GM23338 (cell line): Measurements from ENCODE around the gene POFUT2. TPM values are rescaled to one million over a fixed set of nuclear protein-coding genes. Genes with fewer than 3 reads are reported as not detected.

ENCODE experiments used
- ATAC-seq: fragments of 200-7000 bp; cut with Tn5 transposase; 3 replicates; pipeline ENCODE4 v1.9.1; 2020
- DNase-seq: peaks from one replicate; pipeline ENCODE4 v3.0.0-alpha.2; 2015; ENCODE audit warnings: low spot score
- H2AFZ ChIP-seq: fragments of 200-600 bp; sonication (generic); 2 replicates; pipeline ENCODE4 v1.8.0; 2016; ENCODE audit warnings: antibody characterized with exemption, mild to moderate bottlenecking, moderate library complexity
- H3F3A ChIP-seq: fragments of 200-600 bp; sonication (generic); replicated peaks from 2 replicates; pipeline ENCODE4 v1.8.0; 2017; ENCODE audit warnings: antibody characterized with exemption, mixed run types, low read depth
- H3K27ac ChIP-seq: fragments of 200-600 bp; sonication (generic); 2 replicates; pipeline ENCODE4 v1.6.1; 2016; ENCODE audit warnings: low read depth
- H3K27me3 ChIP-seq: fragments of 200-600 bp; sonication (generic); 2 replicates; pipeline ENCODE4 v1.8.0; 2016; ENCODE audit warnings: mild to moderate bottlenecking, mixed run types, moderate library complexity; ENCODE audit not compliant: insufficient read depth
- H3K36me3 ChIP-seq: fragments of 200-600 bp; sonication (generic); 2 replicates; pipeline ENCODE4 v1.8.0; 2016; ENCODE audit warnings: mild to moderate bottlenecking; ENCODE audit not compliant: insufficient read depth
- H3K4me1 ChIP-seq: fragments of 200-600 bp; sonication (generic); 2 replicates; pipeline ENCODE4 v1.8.0; 2016; ENCODE audit warnings: mild to moderate bottlenecking, moderate library complexity; ENCODE audit not compliant: insufficient read depth
- H3K4me2 ChIP-seq: fragments of 200-600 bp; sonication (generic); 2 replicates; pipeline ENCODE4 v1.7.1; 2017; ENCODE audit warnings: mixed run types
- H3K4me3 ChIP-seq: fragments of 200-600 bp; sonication (generic); 2 replicates; pipeline ENCODE4 v1.6.1; 2016; ENCODE audit warnings: mixed run types
- H3K79me2 ChIP-seq: fragments of 200-600 bp; sonication (generic); replicated peaks from 2 replicates; pipeline ENCODE4 v1.8.0; 2017; ENCODE audit warnings: mild to moderate bottlenecking; ENCODE audit not compliant: insufficient read depth
- H3K9me2 ChIP-seq: fragments of 200-600 bp; sonication (generic); 2 replicates; pipeline ENCODE4 v1.8.0; 2017; ENCODE audit not compliant: insufficient read depth
- H4K20me1 ChIP-seq: fragments of 200-600 bp; sonication (generic); replicated peaks from 2 replicates; pipeline ENCODE4 v1.8.0; 2017; ENCODE audit warnings: mild to moderate bottlenecking; ENCODE audit not compliant: insufficient read depth
- H3K27ac Mint-ChIP-seq: 2 replicates; pipeline ENCODE4 v1.8.0; 2020; ENCODE audit warnings: inconsistent platforms, mild to moderate bottlenecking, moderate library complexity, mixed read lengths
- H3K27me3 Mint-ChIP-seq: 3 replicates; pipeline ENCODE4 v1.8.0; 2022; ENCODE audit warnings: low read depth, mild to moderate bottlenecking, moderate library complexity, mixed read lengths, inconsistent platforms; ENCODE audit not compliant: insufficient read depth, poor library complexity
- H3K36me3 Mint-ChIP-seq: 3 replicates; pipeline ENCODE4 v1.8.0; 2021; ENCODE audit warnings: low read depth, mild to moderate bottlenecking, inconsistent platforms, moderate library complexity, mixed read lengths
- H3K4me1 Mint-ChIP-seq: 3 replicates; pipeline ENCODE4 v1.8.0; 2020; ENCODE audit warnings: mild to moderate bottlenecking, inconsistent platforms, mixed read lengths
- H3K4me3 Mint-ChIP-seq: 3 replicates; pipeline ENCODE4 v1.8.0; 2021; ENCODE audit warnings: moderate library complexity, mild to moderate bottlenecking, inconsistent platforms, mixed read lengths
- H3K9me3 Mint-ChIP-seq: 3 replicates; pipeline ENCODE4 v1.8.0; 2020; ENCODE audit warnings: moderate library complexity, mild to moderate bottlenecking, inconsistent platforms, mixed read lengths
- CREB1 ChIP-seq: fragments of 250-450 bp; sonication (Bioruptor Pico); IDR thresholded peaks from 2 replicates; pipeline ENCODE4 v1.5.0; 2020; ENCODE audit warnings: low read depth, mild to moderate bottlenecking, moderate library complexity
- CTCF ChIP-seq, 2 experiments: fragments of 200-600 bp in 1 of 2; sonication (generic) in 1 of 2; conservative IDR thresholded peaks; 2 replicates each; pipeline versions ENCODE4 v1.5.1 to v1.6.1; 2016 to 2017; ENCODE audit warnings: antibody characterized with exemption in 2 of 2, low read depth in 2 of 2, mild to moderate bottlenecking in 2 of 2, moderate library complexity in 1 of 2
- ETS1 ChIP-seq: IDR thresholded peaks from 2 replicates; pipeline ENCODE4 v1.6.1; 2016; ENCODE audit warnings: antibody characterized with exemption
- EZH2 ChIP-seq: fragments of 200-600 bp; sonication (generic); IDR thresholded peaks from one replicate; pipeline ENCODE4 v1.8.0; 2017; ENCODE audit warnings: antibody characterized with exemption, mild to moderate bottlenecking, low read depth; ENCODE audit not compliant: unreplicated experiment
- EZH2phosphoT487 ChIP-seq: fragments of 200-600 bp; sonication (generic); IDR thresholded peaks from one replicate; pipeline ENCODE4 v1.8.1; 2018; ENCODE audit warnings: antibody characterized with exemption; ENCODE audit not compliant: unreplicated experiment
- JUNB ChIP-seq: IDR thresholded peaks from one replicate; pipeline ENCODE4 v1.6.1; 2016; ENCODE audit warnings: antibody characterized with exemption; ENCODE audit not compliant: unreplicated experiment
- NANOG ChIP-seq: IDR thresholded peaks from 2 replicates; pipeline ENCODE4 v1.6.1; 2016; ENCODE audit warnings: antibody characterized with exemption, borderline replicate concordance
- POLR2AphosphoS5 ChIP-seq: IDR thresholded peaks from 2 replicates; pipeline ENCODE4 v1.6.1; 2016; ENCODE audit warnings: antibody characterized with exemption, low read depth
- REST ChIP-seq: IDR thresholded peaks from one replicate; pipeline ENCODE4 v1.6.1; 2018; ENCODE audit warnings: antibody characterized with exemption; ENCODE audit not compliant: unreplicated experiment
- STAT1 ChIP-seq: IDR thresholded peaks from one replicate; pipeline ENCODE4 v1.6.1; 2016; ENCODE audit warnings: antibody characterized with exemption; ENCODE audit not compliant: unreplicated experiment
- ZNF114 ChIP-seq: fragments of 250-450 bp; sonication (Bioruptor Pico); IDR thresholded peaks from 2 replicates; pipeline ENCODE4 v1.5.0; 2020; ENCODE audit warnings: mild to moderate bottlenecking, moderate library complexity
- ZNF331 ChIP-seq: fragments of 250-450 bp; sonication (Bioruptor Pico); IDR thresholded peaks from 2 replicates; pipeline ENCODE4 v1.5.0; 2020; ENCODE audit warnings: low read depth, mild to moderate bottlenecking, moderate library complexity
- ZNF462 ChIP-seq: fragments of 250-450 bp; sonication (Bioruptor Pico); IDR thresholded peaks from 2 replicates; pipeline ENCODE4 v1.5.0; 2020; ENCODE audit warnings: mild to moderate bottlenecking, moderate library complexity
- polyA plus RNA-seq: library from polyadenylated mRNA; unstranded; fragments of >200 nt; fragmentation: Nextera tagmentation; extraction: Ambion mirVana; gene quantifications from 2 replicates; pipeline ENCODE4 v1.2.1, GENCODE V29; 2016
- total RNA-seq: library from RNA; depleted of rRNA; stranded (reverse); fragments of >200 nt; shearing (Covaris generic); gene quantifications from 2 replicates; pipeline ENCODE4 v1.2.3, GENCODE V29; 2014

The POFUT2 gene
- total and polyA plus RNA-seq, 2 experiments from 2014 or later: 12.1 to 34.5 TPM

- TF ChIP-seq REST (no peak), JUNB (no peak)
These were observed 16.8 kb upstream of the POFUT2 start (continued) for GRCh38 chr21:45304476-45304830.

GRCh38 chr21:45303751-45304475 lies 16.2 kb upstream of the POFUT2 start:
- no peak overlapping the region for H3K27ac ChIP-seq
- H3K4me2 ChIP-seq: no peak overlapping the region
- no peak overlapping the region for H2AFZ ChIP-seq
- Mint-ChIP-seq H3K27ac (no peak overlapping the region), H3K9me3 (no peaks in the 10 kb centered on the region), H3K36me3 (no peaks in the 10 kb centered on the region; the same call in 2 of the 3 replicates), H3K27me3 (peaks cover 14% of the 10 kb centered on the region), H3K4me1 (peaks cover 6% of the 10 kb centered on the region; the same call in 2 of the 3 replicates), H3K4me3 (no peak overlapping the region)
- 0 out of 2 replicates have a peak, but pooled peaks cover under 1% of the 10 kb centered on the region for H3K79me2 ChIP-seq
- H3K36me3 ChIP-seq: no peaks in the 10 kb centered on the region
- no peaks in the 10 kb centered on the region for H3K4me1 ChIP-seq
- no peak for DNase-seq
- peaks cover 5% of the 10 kb centered on the region; the same call in 1 of the 2 replicates for H3F3A ChIP-seq
- H4K20me1 ChIP-seq: no peaks in the 10 kb centered on the region
- no peaks in the 10 kb centered on the region for H3K9me2 ChIP-seq
- no peak for ATAC-seq
- H3K4me3 ChIP-seq: no peak overlapping the region
- no peaks in the 10 kb centered on the region for H3K27me3 ChIP-seq
- TF ChIP-seq CTCF (conservative IDR thresholded peaks at IDR 0.05; ENCODE audit: low read depth in 2 of 2) (no peak), STAT1 (no peak), EZH2phosphoT487 (no peak), ZNF462 (CRISPR knock-in tag) (no peak), ZNF331 (CRISPR knock-in tag) (no peak), EZH2 (no peak), ETS1 (no peak), NANOG (no peak), CREB1 (CRISPR knock-in tag) (no peak), ZNF114 (no peak), POLR2AphosphoS5 (no peak)
